ENCODE data around the gene CUL4A.
"Not testable (repeated sequence)": the region's sequence is repeated elsewhere in the genome, so short reads cannot be mapped to it uniquely, and the experiment has no call there.

The CUL4A gene

DNA sequence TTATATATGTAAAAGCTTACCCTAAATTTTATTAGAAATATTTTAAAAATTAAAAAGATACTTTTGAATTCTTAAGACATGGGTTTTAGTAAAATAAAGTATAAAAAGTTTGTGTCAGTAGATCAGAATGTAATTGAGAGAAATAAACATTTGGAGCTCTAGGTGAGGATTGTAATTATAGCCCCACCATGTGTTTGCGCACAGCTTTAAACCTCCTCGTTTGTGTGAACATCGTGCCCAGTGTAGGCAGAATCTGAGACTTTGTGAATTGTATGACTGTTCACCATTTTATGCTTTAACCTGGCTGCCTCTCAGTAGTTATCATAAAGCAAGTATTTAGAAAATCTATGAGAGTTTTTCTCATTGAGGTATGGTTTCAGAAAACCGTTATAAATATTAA lies 29.1 kb downstream of the CUL4A start:
- H3K4me3 Mint-ChIP-seq, result no peak overlapping the region
- no peaks in the 10 kb centered on the region for H3K27me3 Mint-ChIP-seq (ENCODE audit: low read depth)
- H3K27ac Mint-ChIP-seq, result no peak overlapping the region
- peaks cover 57% of the 10 kb centered on the region for H3K36me3 Mint-ChIP-seq (ENCODE audit: low read depth)
- no peaks in the 10 kb centered on the region for H3K4me1 Mint-ChIP-seq
- TF ChIP-seq, protein P1, sequence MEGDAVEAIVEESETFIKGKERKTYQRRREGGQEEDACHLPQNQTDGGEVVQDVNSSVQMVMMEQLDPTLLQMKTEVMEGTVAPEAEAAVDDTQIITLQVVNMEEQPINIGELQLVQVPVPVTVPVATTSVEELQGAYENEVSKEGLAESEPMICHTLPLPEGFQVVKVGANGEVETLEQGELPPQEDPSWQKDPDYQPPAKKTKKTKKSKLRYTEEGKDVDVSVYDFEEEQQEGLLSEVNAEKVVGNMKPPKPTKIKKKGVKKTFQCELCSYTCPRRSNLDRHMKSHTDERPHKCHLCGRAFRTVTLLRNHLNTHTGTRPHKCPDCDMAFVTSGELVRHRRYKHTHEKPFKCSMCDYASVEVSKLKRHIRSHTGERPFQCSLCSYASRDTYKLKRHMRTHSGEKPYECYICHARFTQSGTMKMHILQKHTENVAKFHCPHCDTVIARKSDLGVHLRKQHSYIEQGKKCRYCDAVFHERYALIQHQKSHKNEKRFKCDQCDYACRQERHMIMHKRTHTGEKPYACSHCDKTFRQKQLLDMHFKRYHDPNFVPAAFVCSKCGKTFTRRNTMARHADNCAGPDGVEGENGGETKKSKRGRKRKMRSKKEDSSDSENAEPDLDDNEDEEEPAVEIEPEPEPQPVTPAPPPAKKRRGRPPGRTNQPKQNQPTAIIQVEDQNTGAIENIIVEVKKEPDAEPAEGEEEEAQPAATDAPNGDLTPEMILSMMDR (IDR thresholded peaks at IDR 0.05; ENCODE audit: unreplicated experiment in 3 of 3), result no peak
- no peaks in the 10 kb centered on the region for H3K9me3 Mint-ChIP-seq

DNA sequence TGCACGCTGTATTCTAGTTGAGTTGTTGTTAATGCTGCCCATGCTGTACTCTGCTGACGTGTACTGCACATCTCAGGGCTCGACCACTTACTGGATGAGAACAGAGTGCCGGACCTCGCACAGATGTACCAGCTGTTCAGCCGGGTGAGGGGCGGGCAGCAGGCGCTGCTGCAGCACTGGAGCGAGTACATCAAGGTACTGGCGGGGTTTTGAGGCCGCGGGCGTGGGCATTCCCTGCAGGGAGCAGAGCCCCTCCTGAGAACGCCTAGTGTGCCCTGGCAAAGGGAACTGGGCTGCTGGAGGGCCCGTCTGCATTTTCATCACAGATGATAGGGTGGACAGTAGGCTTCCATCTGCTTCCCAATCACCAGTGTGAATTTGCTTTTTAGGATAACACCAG lies 29.9 kb downstream of the CUL4A start:
- H3K9me3 Mint-ChIP-seq, result no peaks in the 10 kb centered on the region
- H3K27me3 Mint-ChIP-seq (ENCODE audit: low read depth), result no peaks in the 10 kb centered on the region
- H3K4me1 Mint-ChIP-seq, result no peaks in the 10 kb centered on the region
- H3K36me3 Mint-ChIP-seq (ENCODE audit: low read depth), result peaks cover 62% of the 10 kb centered on the region
- no peak overlapping the region for H3K4me3 Mint-ChIP-seq
- H3K27ac Mint-ChIP-seq, result no peak overlapping the region
- TF ChIP-seq, protein P1 (IDR thresholded peaks at IDR 0.05; ENCODE audit: unreplicated experiment in 3 of 3), result no peak

DNA sequence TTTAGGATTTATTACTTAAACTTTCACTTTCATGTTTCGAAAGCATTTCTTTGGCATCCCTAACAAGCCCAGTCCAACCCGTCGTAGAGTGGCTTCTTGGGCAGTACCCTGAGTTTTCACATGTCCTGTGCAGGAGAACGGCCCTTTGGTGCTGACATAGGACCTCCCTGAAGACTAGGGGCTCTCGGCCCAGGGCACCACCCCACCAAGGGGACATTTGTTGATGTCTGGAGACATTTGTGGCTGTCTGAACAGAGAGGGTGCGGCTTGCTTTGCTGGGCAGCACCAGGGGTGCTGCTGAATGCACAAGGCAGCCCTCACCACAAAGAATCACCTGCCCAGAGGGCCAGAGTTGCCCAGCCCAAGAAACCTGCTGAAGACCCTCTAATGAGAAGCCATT lies 30.6 kb downstream of the CUL4A start:
- TF ChIP-seq, protein P1 (IDR thresholded peaks at IDR 0.05; ENCODE audit: unreplicated experiment in 3 of 3), result no peak
- Mint-ChIP-seq H3K36me3 (ENCODE audit: low read depth) (peaks cover 62% of the 10 kb centered on the region), H3K9me3 (no peaks in the 10 kb centered on the region), H3K27me3 (ENCODE audit: low read depth) (no peaks in the 10 kb centered on the region), H3K4me3 (no peak overlapping the region), H3K4me1 (no peaks in the 10 kb centered on the region), H3K27ac (no peak overlapping the region)

DNA sequence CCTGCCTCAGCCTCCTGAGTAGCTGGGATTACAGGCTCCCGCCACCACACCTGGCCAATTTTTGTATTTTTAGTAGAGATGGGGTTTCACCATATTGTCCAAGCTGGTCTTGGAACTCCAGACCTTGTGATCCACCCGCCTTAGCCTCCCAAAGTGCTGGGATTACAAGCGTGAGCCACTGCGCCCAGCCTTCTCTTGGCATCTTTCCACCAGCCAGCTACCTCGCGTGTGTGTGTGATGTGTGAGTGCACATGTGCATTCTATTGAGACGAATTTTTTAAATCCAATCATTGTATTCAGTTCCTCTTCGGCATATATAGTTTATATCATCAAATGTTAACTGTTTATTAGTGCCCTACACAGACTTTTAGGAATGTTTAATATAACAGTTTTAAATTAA lies 32.2 kb downstream of the CUL4A start:
- peaks cover 70% of the 10 kb centered on the region for H3K36me3 Mint-ChIP-seq (ENCODE audit: low read depth)
- not testable (repeated sequence) for H3K9me3 Mint-ChIP-seq; H3K4me3 Mint-ChIP-seq; H3K4me1 Mint-ChIP-seq; H3K27me3 Mint-ChIP-seq (ENCODE audit: low read depth)
- peak overlapping the region in 1 of 3 experiments; percentile 33 for H3K27ac Mint-ChIP-seq

DNA sequence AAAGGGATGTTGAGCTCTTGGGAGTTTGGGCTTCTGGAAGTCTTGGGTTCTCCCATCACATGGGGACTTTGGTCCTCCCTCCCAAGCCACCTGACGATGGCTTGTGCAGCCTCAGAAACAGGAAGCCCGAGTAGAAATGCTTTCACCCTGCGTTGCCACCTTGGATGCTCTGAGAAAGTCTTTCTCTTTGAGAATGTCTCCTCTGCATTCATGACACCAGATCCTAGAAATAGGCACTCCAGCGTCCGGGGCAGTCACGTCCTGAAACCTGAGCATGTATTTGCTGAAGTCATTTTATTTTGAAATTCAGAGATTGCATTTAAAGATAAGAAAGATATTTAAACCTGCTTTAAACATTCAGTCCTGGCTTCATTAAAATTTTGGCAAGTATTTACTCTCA lies 34.4 kb downstream of the CUL4A start:
- no peak overlapping the region for H3K4me3 Mint-ChIP-seq
- no peaks in the 10 kb centered on the region for H3K9me3 Mint-ChIP-seq

DNA sequence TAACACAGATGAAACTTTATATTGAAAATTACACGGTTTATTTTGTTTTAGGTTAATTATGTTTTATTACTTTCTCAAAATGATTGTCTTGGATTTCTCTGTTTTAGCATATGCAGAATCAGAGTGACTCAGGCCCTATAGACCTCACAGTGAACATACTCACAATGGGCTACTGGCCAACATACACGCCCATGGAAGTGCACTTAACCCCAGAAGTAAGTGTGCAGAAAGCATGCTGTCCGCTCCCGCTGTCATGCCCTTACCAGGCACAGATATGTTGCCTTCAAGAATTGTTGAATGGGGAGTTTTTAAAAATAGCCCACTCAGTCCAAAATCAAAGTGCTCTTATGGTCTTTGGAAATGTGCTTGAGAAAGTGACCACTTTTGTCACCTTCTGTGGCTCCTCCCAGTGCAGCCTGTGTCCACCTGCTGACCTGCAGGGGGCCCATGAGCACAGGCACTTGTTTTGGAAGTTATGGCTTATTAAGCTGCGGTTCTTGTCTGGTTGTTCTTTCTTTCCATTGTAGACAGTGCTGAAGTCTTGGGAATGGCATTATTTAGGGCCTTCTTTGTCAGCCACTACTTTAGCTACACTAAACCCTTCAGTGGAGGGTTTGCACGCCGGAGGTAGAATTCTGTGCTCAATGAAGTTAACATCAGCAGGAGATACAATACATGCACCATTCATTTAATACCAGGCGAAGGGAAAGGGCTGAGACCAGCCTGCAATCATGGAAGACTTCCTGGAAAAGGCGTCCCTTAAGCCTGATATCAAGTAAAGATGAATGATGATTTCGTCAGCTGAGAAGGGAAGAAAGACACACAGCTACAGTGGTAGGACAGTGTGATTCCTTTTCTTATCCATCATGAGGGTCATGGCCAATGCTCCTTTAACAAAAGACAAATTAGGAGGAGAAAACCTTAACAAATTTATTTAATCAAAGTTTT lies 36.7 kb downstream of the CUL4A start:
- Mint-ChIP-seq H3K27me3 (ENCODE audit: low read depth) (no peaks in the 10 kb centered on the region), H3K36me3 (ENCODE audit: low read depth) (peaks cover 85% of the 10 kb centered on the region), H3K4me3 (no peak overlapping the region), H3K27ac (no peak overlapping the region), H3K9me3 (no peaks in the 10 kb centered on the region), H3K4me1 (no peaks in the 10 kb centered on the region)
- TF ChIP-seq, protein P1 (IDR thresholded peaks at IDR 0.05; ENCODE audit: unreplicated experiment in 3 of 3), result peak in 1 of 3 experiments; percentile 8

More for the DNA sequence above, 34.4 kb downstream of the CUL4A start:
- TF ChIP-seq, protein P1 (IDR thresholded peaks at IDR 0.05; ENCODE audit: unreplicated experiment in 3 of 3), result no peak
- Mint-ChIP-seq H3K27ac (no peak overlapping the region), H3K27me3 (ENCODE audit: low read depth) (no peaks in the 10 kb centered on the region), H3K4me1 (no peaks in the 10 kb centered on the region), H3K36me3 (ENCODE audit: low read depth) (peaks cover 83% of the 10 kb centered on the region)

Measured in nephron (organoid).